Nephron (organoid): ENCODE results near the gene THAP4.
A peak's percentile ranks its signal among the peaks of the same experiment; 100 is the strongest.

ENCODE experiments used
- H3K27ac Mint-ChIP-seq, 3 experiments: 2 replicates each; pipeline ENCODE4 v1.8.0; 2020; ENCODE audit warnings: mixed read lengths in 3 of 3, mild to moderate bottlenecking in 2 of 3, moderate library complexity in 1 of 3
- H3K27me3 Mint-ChIP-seq: 2 replicates; pipeline ENCODE4 v1.8.0; 2021; ENCODE audit warnings: low read depth, mild to moderate bottlenecking, moderate library complexity, mixed read lengths
- H3K36me3 Mint-ChIP-seq: 2 replicates; pipeline ENCODE4 v1.8.0; 2020; ENCODE audit warnings: low read depth, mixed read lengths
- H3K4me1 Mint-ChIP-seq: 2 replicates; pipeline ENCODE4 v1.8.0; 2020; ENCODE audit warnings: mixed read lengths
- H3K4me3 Mint-ChIP-seq, 3 experiments: 2 replicates each; pipeline ENCODE4 v1.8.0; 2020; ENCODE audit warnings: mild to moderate bottlenecking in 3 of 3, mixed read lengths in 3 of 3, moderate library complexity in 2 of 3
- H3K9me3 Mint-ChIP-seq: 2 replicates; pipeline ENCODE4 v1.8.0; 2020; ENCODE audit warnings: mixed read lengths
- CTCF ChIP-seq, 3 experiments: fragments of 200-600 bp; sonication (generic); IDR thresholded peaks; one replicate each; pipeline ENCODE4 v1.5.0; 2021; ENCODE audit warnings: antibody characterized with exemption in 3 of 3; ENCODE audit not compliant: unreplicated experiment in 3 of 3

The THAP4 gene

GRCh38 chr2:241562269-241562891, 74.6 kb downstream of the THAP4 start:
- Mint-ChIP-seq H3K36me3 (no peaks in the 10 kb centered on the region), H3K27me3 (peaks cover 7% of the 10 kb centered on the region), H3K9me3 (peaks cover 7% of the 10 kb centered on the region), H3K4me3 (peak overlapping the region in 1 of 3 experiments; percentile 39), H3K4me1 (peaks cover 17% of the 10 kb centered on the region), H3K27ac (peak overlapping the region in 1 of 3 experiments; percentile 52)
- TF ChIP-seq CTCF (IDR thresholded peaks at IDR 0.05; ENCODE audit: unreplicated experiment in 3 of 3): no peak

- peak overlapping the region in 1 of 3 experiments; percentile 52 for H3K27ac Mint-ChIP-seq
- peaks cover 9% of the 10 kb centered on the region for H3K27me3 Mint-ChIP-seq
- peaks cover 17% of the 10 kb centered on the region for H3K4me1 Mint-ChIP-seq
- no peaks in the 10 kb centered on the region for H3K36me3 Mint-ChIP-seq
- H3K9me3 Mint-ChIP-seq: peaks cover 11% of the 10 kb centered on the region
- TF ChIP-seq CTCF (IDR thresholded peaks at IDR 0.05; ENCODE audit: unreplicated experiment in 3 of 3): no peak
- peak overlapping the region; percentile 39 to 67 (median 41) for H3K4me3 Mint-ChIP-seq
Measured at GRCh38 chr2:241561832-241562231, 75.1 kb downstream of the THAP4 start.

GRCh38 chr2:241560883-241561474, 76.0 kb downstream of the THAP4 start:
- TF ChIP-seq CTCF (IDR thresholded peaks at IDR 0.05; ENCODE audit: unreplicated experiment in 3 of 3): no peak
- Mint-ChIP-seq H3K27me3 (peaks cover 12% of the 10 kb centered on the region), H3K9me3 (peaks cover 15% of the 10 kb centered on the region), H3K4me3 (peak overlapping the region; percentile 79 to 94 (median 89)), H3K27ac (peak overlapping the region in 2 of 3 experiments; percentile 82 to 93), H3K4me1 (peaks cover 17% of the 10 kb centered on the region), H3K36me3 (no peaks in the 10 kb centered on the region)

GRCh38 chr2:241560162-241560882, 76.6 kb downstream of the THAP4 start:
- Mint-ChIP-seq H3K4me1 (peaks cover 17% of the 10 kb centered on the region), H3K9me3 (peaks cover 20% of the 10 kb centered on the region), H3K27ac (peak overlapping the region in 2 of 3 experiments; percentile 82 to 93), H3K27me3 (peaks cover 12% of the 10 kb centered on the region), H3K36me3 (no peaks in the 10 kb centered on the region), H3K4me3 (peak overlapping the region; percentile 79 to 94 (median 89))
- TF ChIP-seq CTCF (IDR thresholded peaks at IDR 0.05; ENCODE audit: unreplicated experiment in 3 of 3): no peak

GRCh38 chr2:241559323-241560161, 77.4 kb downstream of the THAP4 start:
- Mint-ChIP-seq H3K27me3 (peaks cover 20% of the 10 kb centered on the region), H3K27ac (peak overlapping the region; percentile 28 to 93 (median 82)), H3K36me3 (no peaks in the 10 kb centered on the region), H3K4me1 (peaks cover 17% of the 10 kb centered on the region), H3K9me3 (peaks cover 20% of the 10 kb centered on the region), H3K4me3 (peak overlapping the region; percentile 79 to 94 (median 89))
- TF ChIP-seq CTCF (IDR thresholded peaks at IDR 0.05; ENCODE audit: unreplicated experiment in 3 of 3): no peak
